22Rv1 (cell line): Measurements from ENCODE around the gene MAMDC2.

Source experiments
- CTCF ChIP-seq: fragments of 450-650 bp; IDR thresholded peaks from 2 replicates; pipeline ENCODE4 v1.5.1; 2017; ENCODE audit warnings: mild to moderate bottlenecking
- ZFX ChIP-seq: fragments of 450-650 bp; IDR thresholded peaks from 2 replicates; pipeline ENCODE4 v1.6.1; 2017; ENCODE audit warnings: antibody characterized with exemption, borderline replicate concordance

- TF ChIP-seq CTCF (no peak), ZFX (no peak)
Observed at GRCh38 chr9:70100362-70100761, 56.7 kb downstream of the MAMDC2 start.
